T47D (cell line): ENCODE results near the gene ASS1.

Experiments used
- DNase-seq, 2 experiments: peaks; one replicate each; pipeline versions ENCODE4 v3.0.0 to v3.0.0-alpha.2; 2011 to 2012; ENCODE audit warnings: low read depth in 1 of 2, low spot score in 1 of 2
- JUND ChIP-seq: IDR thresholded peaks from 2 replicates; pipeline ENCODE4 v1.6.1; 2012; ENCODE audit warnings: low read depth
- in situ Hi-C: cut with HindIII; loops from 2 replicates; pipeline ENCODE4 v1.10.0; 2016; ENCODE audit warnings: low sequenced_read_pairs, low pct_unique_long_range_greater_than_20kb

The ASS1 gene

GRCh38 chr9:130522233-130522808, 77.6 kb downstream of the ASS1 start:
- in situ Hi-C loops: no loop called here
- no peak for DNase-seq
- TF ChIP-seq JUND: no peak

GRCh38 chr9:130523921-130524320, 79.2 kb downstream of the ASS1 start:
- TF ChIP-seq JUND: no peak
- in situ Hi-C loops: no loop called here
- no peak for DNase-seq

GRCh38 chr9:130526193-130526853, 81.6 kb downstream of the ASS1 start:
- no peak for TF ChIP-seq JUND
- DNase-seq: no peak
- in situ Hi-C loops: no loop called here

GRCh38 chr9:130526854-130527650, 82.3 kb downstream of the ASS1 start:
- TF ChIP-seq JUND: no peak
- in situ Hi-C loops: no loop called here
- DNase-seq: no peak

- no peak for TF ChIP-seq JUND
Observed at GRCh38 chr9:130527651-130528310, 83.0 kb downstream of the ASS1 start.

GRCh38 chr9:130528674-130529073, 83.9 kb downstream of the ASS1 start:
- no peak for TF ChIP-seq JUND
- DNase-seq: no peak
- in situ Hi-C loops: no loop called here

More at GRCh38 chr9:130527651-130528310, 83.0 kb downstream of the ASS1 start:
- in situ Hi-C loops: no loop called here
- DNase-seq: no peak

GRCh38 chr9:130530938-130531337, 86.2 kb downstream of the ASS1 start:
- peak in 1 of 2 experiments; percentile 36 for DNase-seq
- no peak for TF ChIP-seq JUND
- in situ Hi-C loops: no loop called here

GRCh38 chr9:130531670-130532069, 86.9 kb downstream of the ASS1 start:
- no peak for TF ChIP-seq JUND
- no peak for DNase-seq
- in situ Hi-C loops: no loop called here

- no peak for TF ChIP-seq JUND
- in situ Hi-C loops: no loop called here
- no peak for DNase-seq
Observed at GRCh38 chr9:130532426-130533080, 87.8 kb downstream of the ASS1 start.

GRCh38 chr9:130535818-130536521, 91.2 kb downstream of the ASS1 start:
- DNase-seq: no peak
- no peak for TF ChIP-seq JUND
- in situ Hi-C loops: no loop called here

- in situ Hi-C loops: no loop called here
- no peak for TF ChIP-seq JUND
- no peak for DNase-seq
Observed at GRCh38 chr9:130536701-130537107, 91.9 kb downstream of the ASS1 start.
